H1 (cell line): Measurements from ENCODE around the gene INPP5A. TPM values are rescaled to one million over a fixed set of nuclear protein-coding genes. Genes with fewer than 3 reads are reported as not detected.

Experiments
- ATF2 ChIP-seq: IDR thresholded peaks from 2 replicates; pipeline ENCODE4 v1.6.1; 2012; ENCODE audit warnings: low read length, inconsistent platforms
- CBX5 ChIP-seq: fragments of 300-800, 300-1000 bp; sonication (generic); IDR thresholded peaks from 2 replicates; pipeline ENCODE4 v1.7.1; 2016; ENCODE audit warnings: antibody characterized with exemption, low read length, low read depth
- CHD1 ChIP-seq: IDR thresholded peaks from 2 replicates; pipeline ENCODE4 v1.6.1; 2012; ENCODE audit warnings: low read depth, low read length, improper control_type of control experiment
- JUN ChIP-seq: IDR thresholded peaks from 2 replicates; pipeline ENCODE4 v1.6.1; 2011; ENCODE audit warnings: low read depth, mild to moderate bottlenecking, improper control_type of control experiment, low read length
- RAD21 ChIP-seq, 2 experiments: IDR thresholded peaks in 1 of 2; conservative IDR thresholded peaks in 1 of 2; 2 replicates each; pipeline ENCODE4 v1.6.1; 2011; ENCODE audit warnings: low read depth in 2 of 2, low read length in 2 of 2, improper control_type of control experiment in 1 of 2, inconsistent platforms in 1 of 2, mild to moderate bottlenecking in 1 of 2, moderate library complexity in 1 of 2
- SP1 ChIP-seq: IDR thresholded peaks from 2 replicates; pipeline ENCODE4 v1.6.1; 2011; ENCODE audit warnings: low read depth, low read length
- TAF1 ChIP-seq: IDR thresholded peaks from 2 replicates; pipeline ENCODE4 v1.6.1; 2011; ENCODE audit warnings: mild to moderate bottlenecking, low read depth, low read length
- TBP ChIP-seq: IDR thresholded peaks from 2 replicates; pipeline ENCODE4 v1.6.1; 2011; ENCODE audit warnings: low read depth, low read length, improper control_type of control experiment
- polyA plus RNA-seq, 7 experiments: library from polyadenylated mRNA; depleted of rRNA in 3 of 7; stranded (reverse) in 5 of 7; unstranded in 2 of 7; fragments of >200 nt in 5 of 7; fragments of 200-250 nt in 2 of 7; gene quantifications; 1 replicate in 5 of 7; 2 replicates in 1 of 7; 4 replicates in 1 of 7; pipeline versions ENCODE4 v1.2.1 to v1.2.3, GENCODE V29; 2011 to 2013; ENCODE audit warnings: missing spikeins in 2 of 7, mixed read lengths in 2 of 7
- total RNA-seq: library from RNA; stranded (reverse); fragmentation: NEBNext Ultra II Directional; extraction: Animal tissue kit (Norgen Biotek cat#: 25700); gene quantifications from 2 replicates; pipeline ENCODE4 v1.2.1, GENCODE V29; 2021

INPP5A gene
- total and polyA plus RNA-seq, 2 of the 8 experiments (the other 6 are each of a cell fraction or from before 2014, with no cell fraction given), result 19.7 to 27.5 TPM

- TF ChIP-seq ATF2 (no peak), RAD21 (IDR thresholded peaks at IDR 0.05 in 1 of 2, conservative IDR thresholded peaks at IDR 0.05 in 1 of 2; ENCODE audit: low read depth in 2 of 2, low read length in 2 of 2) (no peak), JUN (no peak), TAF1 (no peak), SP1 (no peak), TBP (no peak), CHD1 (no peak), CBX5 (no peak)
Observed at GRCh38 chr10:132674311-132674710, 136.7 kb downstream of the INPP5A start (continued).
